ENCODE data around the gene PEPD. TPM values are rescaled to one million over a fixed set of nuclear protein-coding genes. Genes with fewer than 3 reads are reported as not detected.

Gene PEPD
- total and polyA plus RNA-seq, 2 of the 4 experiments (the other 2 are of a cell fraction), result 36.7 to 88.4 TPM

DNA sequence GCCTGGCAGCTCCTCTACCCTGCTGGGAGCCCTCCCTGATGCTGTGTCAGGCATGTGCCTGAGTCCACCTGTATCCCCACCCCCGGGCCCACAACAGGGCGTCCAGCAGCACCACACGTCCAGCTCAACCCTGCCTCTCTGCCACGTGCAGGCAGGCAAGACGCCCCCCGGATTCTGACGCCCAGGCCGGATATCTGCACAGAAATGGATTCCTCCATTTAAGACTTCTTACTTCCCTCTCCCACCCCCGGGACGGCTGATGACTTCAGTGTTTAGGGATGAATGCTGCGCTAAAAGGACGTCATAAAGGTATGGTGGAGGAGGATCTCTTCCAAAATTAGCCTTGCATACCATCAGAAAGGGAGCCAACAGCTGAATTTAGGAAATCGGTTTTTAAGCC is 10.2 kb downstream of the PEPD start:
- dilution Hi-C loops (cut with HindIII; ENCODE audit: low sequenced_read_pairs, unreplicated experiment) (no loop called here), in situ Hi-C loops (cut with MboI; ENCODE audit: low sequenced_read_pairs) (no loop called here), intact Hi-C loops (cut with micrococcal nuclease) (no loop called here)
- H3K27me3 ChIP-seq (ENCODE audit: control insufficient read depth, insufficient read depth, low read length), result no peaks in the 10 kb centered on the region
- WGBS, 2 experiments (ENCODE audit: extremely low coverage in 2 of 2, insufficient read length in 1 of 2), result no CpG with 5 or more reads among the region's 13 CpGs
- no peak overlapping the region for H2AFZ ChIP-seq (replicated peaks; ENCODE audit: low read length, poor library complexity)
- H3K9me1 ChIP-seq (ENCODE audit: insufficient read depth, low read length), result peaks cover 6% of the 10 kb centered on the region; the same call in 1 of the 2 replicates
- no peak overlapping the region for H3K4ac ChIP-seq (ENCODE audit: low read depth, low read length)
- H3K4me1 ChIP-seq (ENCODE audit: control insufficient read depth, insufficient read depth, low read length), result no peaks in the 10 kb centered on the region
- no peak overlapping the region for H2AK9ac ChIP-seq (replicated peaks; ENCODE audit: low read depth, low read length, poor library complexity)
- no peak overlapping the region for H3K18ac ChIP-seq (ENCODE audit: low read depth, low read length)
- no peaks in the 10 kb centered on the region for H3K9me3 ChIP-seq (ENCODE audit: control insufficient read depth, insufficient read depth, low read length)
- peaks cover 21% of the 10 kb centered on the region for H4K20me1 ChIP-seq (ENCODE audit: insufficient read depth, low read length)
- H2AK5ac ChIP-seq (ENCODE audit: low read depth, low read length), result no peak overlapping the region
- no peak overlapping the region for H3K4me2 ChIP-seq (ENCODE audit: low read depth, low read length)
- H2BK15ac ChIP-seq (ENCODE audit: low read depth, low read length), result no peak overlapping the region
- no peak overlapping the region for H3K27ac ChIP-seq (ENCODE audit: insufficient read depth, low read length)
- no peak overlapping the region for H3K9ac ChIP-seq (ENCODE audit: low read depth, low read length)
- no TSS peak for BruUV-seq (replicated peaks)
- H4K8ac ChIP-seq (ENCODE audit: low read depth in 2 of 2, low read length in 2 of 2), result no peak overlapping the region
- H3K79me1 ChIP-seq (ENCODE audit: low read depth in 1 of 2, low read length in 2 of 2), result peaks cover 6 to 26% of the 10 kb centered on the region in 2 experiments; a peak in 3 of 4 replicates
- no peak overlapping the region for H2BK120ac ChIP-seq (ENCODE audit: low read depth, low read length)
- TF ChIP-seq, protein P1, sequence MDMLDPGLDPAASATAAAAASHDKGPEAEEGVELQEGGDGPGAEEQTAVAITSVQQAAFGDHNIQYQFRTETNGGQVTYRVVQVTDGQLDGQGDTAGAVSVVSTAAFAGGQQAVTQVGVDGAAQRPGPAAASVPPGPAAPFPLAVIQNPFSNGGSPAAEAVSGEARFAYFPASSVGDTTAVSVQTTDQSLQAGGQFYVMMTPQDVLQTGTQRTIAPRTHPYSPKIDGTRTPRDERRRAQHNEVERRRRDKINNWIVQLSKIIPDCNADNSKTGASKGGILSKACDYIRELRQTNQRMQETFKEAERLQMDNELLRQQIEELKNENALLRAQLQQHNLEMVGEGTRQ (IDR thresholded peaks at IDR 0.05; ENCODE audit: low read depth, low read length), result no peak
- no peak for TF ChIP-seq RCOR1 (IDR thresholded peaks at IDR 0.05; ENCODE audit: insufficient replicate concordance, low read length)
- TF ChIP-seq POLR2A (IDR thresholded peaks at IDR 0.05; ENCODE audit: low read depth, low read length), result no peak
- DNase-seq (no peak), ATAC-seq (ENCODE audit: low read depth) (no peak)
- peaks cover 5% of the 10 kb centered on the region for H3K36me3 ChIP-seq (ENCODE audit: control insufficient read depth, insufficient read depth, low read length)
- ChIA-PET CTCF (no interaction called here), POLR2A (ENCODE audit: unreplicated experiment) (no interaction called here)
- no peak overlapping the region for H3K56ac ChIP-seq (ENCODE audit: extremely low read depth, insufficient read depth, low read length)
- H4K5ac ChIP-seq (ENCODE audit: low read depth, low read length), result no peak overlapping the region
- H2BK5ac ChIP-seq (ENCODE audit: low read depth, low read length, poor library complexity, severe bottlenecking), result no peak overlapping the region
- no peak overlapping the region for H3K14ac ChIP-seq (replicated peaks; ENCODE audit: low read depth, low read length)
- no peak overlapping the region for H4K91ac ChIP-seq (ENCODE audit: insufficient read depth, low read depth, low read length)
- H2BK20ac ChIP-seq (ENCODE audit: low read depth, low read length), result no peak overlapping the region
- no peak overlapping the region for H3K4me3 ChIP-seq (ENCODE audit: insufficient read depth, low read depth, low read length)
- H3K23ac ChIP-seq (ENCODE audit: low read depth, low read length), result no peak overlapping the region
